SIG-M5 (cell line): ENCODE measurements around the gene SLC9A9.
"Not testable (repeated sequence)": the region's sequence is repeated elsewhere in the genome, so short reads cannot be mapped to it uniquely, and the experiment has no call there.

ENCODE experiments used
- DNase-seq: peaks from one replicate; lab custom pipeline; 2025; lab: John Stamatoyannopoulos, UW

Gene SLC9A9

DNA sequence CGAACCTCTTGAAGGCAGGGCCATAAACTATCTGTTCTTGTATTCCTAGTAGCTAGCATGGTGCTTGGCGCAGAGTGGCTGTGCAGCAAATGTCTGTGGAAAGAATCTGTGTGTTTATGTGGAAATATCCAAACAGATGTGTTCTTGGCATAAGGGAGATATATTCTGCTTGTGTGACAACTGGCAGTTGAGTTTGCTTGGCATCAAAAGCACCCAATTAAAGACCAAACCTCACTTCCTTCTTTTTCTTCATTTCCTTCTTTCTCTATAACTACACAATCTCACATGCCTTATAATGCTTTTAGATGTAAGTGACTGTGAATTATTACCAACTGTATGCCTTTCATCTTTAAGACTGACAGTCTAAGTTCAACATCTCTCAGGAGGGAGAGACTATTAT, 296.5 kb downstream of the SLC9A9 start:
- no peak for DNase-seq

DNA sequence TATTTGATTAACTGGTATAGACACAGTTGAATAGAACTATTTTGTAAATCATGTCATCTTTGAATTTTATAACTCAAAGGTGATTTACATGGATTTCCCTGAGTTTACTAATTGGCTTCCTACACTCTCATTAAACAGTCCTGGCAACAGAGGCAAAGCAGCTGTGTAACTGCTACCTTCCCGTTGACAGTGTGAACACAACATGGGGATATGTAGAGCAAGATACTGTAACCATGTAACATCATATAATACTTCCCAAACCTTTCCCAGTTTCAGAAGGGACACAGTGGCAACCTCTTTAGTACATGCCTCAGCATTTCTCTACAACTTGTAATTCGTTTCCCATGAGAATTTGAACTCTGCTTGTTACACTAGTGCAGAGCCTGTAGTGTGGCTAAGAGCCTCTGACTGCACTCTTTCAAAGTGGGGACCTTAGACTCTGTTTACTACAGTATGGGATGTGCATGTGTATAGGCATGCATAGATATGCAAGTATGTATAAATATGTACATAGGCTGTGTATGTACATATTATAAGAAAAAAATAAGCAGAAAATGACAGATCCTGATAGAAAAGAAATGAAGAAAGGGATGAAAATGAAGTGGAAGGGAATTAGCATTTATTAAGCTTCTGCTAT, 299.3 kb downstream of the SLC9A9 start:
- no peak for DNase-seq

DNA sequence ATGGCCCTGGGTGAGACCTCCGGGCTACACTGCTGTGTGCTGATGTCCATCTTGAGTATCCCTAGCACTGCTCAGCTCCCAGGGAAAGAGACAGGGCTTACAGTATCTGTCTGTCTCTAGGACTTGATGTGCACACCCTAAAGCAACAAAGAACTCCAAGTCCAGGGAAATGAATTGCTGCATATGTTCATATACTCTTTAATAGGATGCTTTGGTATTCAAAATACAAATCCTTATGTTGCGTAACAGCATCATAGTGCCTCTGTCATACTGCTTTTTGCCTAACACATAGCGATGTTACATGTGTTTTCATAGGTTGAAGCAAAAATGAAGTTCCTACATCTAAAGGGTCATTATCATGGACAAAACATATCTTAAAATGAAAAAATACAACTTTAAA, 299.9 kb downstream of the SLC9A9 start:
- DNase-seq: no peak

DNA sequence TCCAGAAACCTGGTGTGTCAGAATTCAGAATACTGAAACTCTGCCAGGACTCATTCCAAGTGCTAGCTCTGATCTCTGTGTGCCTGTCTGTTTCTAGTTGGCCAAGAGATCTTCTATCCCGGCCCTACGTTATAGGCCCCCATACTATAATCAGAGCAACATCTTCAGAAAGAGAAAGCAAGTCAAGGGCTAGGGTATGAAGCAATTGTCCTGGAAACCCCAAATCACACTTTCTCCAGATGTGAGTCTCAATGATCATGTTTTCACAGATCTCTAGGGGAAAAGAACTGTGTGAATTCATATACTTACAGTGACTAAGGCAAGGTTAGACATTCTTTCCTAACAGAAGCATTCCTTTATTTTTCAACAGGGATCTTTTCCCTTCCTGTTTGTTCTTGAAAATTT, 309.7 kb downstream of the SLC9A9 start:
- DNase-seq: no peak

DNA sequence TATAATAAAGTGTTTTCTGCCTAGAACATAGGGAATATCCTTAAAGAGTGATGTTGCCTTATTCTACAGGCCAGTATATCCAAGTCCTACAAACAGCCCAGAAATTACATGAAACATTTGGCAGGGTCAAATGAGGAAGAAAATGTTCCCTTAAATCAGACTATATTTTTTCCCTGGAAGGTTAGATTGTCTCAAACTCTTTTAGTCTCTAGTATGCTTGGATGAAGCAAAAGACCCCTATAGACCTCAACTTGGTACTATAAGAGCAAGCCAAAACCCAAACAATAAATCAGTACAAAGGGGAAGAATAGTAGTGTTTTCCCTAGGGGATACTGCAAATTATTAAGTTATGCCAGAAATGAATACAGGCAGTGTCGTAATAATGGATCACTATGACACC, 310.2 kb downstream of the SLC9A9 start:
- no peak for DNase-seq

DNA sequence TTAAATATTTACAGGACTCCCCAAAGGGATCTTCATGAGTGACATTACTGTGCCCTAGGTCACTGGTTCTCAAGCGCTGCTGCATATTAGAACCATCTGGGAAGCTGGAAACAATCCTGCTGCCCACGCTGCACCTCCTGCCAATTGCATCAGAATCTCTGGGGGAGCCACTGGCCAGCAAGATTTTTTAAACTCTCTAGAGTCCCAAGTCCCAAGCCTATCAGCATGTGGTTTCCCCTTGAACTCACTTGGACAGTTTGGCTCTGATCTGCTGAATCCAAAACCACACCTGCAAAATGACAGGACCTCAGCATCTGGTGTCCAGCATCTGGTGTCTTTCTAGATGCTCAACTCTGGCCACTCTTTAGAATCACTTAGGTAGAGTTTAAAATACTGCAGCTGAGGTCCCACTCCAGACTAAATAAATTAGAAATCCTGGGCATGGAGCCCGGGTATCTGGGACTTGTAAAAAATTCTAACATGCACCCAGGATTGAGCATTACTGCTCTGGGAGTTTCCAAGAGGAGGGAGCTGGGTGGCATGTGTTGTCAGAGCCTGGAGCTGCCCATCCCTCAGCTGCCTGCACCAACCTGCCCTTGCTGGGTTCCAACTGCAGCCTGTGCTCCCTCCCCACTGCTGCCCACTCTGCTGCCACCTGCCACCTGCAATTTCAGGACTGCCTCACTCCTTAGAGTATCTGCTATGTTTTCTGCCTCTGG, 311.3 kb downstream of the SLC9A9 start:
- DNase-seq: no peak

DNA sequence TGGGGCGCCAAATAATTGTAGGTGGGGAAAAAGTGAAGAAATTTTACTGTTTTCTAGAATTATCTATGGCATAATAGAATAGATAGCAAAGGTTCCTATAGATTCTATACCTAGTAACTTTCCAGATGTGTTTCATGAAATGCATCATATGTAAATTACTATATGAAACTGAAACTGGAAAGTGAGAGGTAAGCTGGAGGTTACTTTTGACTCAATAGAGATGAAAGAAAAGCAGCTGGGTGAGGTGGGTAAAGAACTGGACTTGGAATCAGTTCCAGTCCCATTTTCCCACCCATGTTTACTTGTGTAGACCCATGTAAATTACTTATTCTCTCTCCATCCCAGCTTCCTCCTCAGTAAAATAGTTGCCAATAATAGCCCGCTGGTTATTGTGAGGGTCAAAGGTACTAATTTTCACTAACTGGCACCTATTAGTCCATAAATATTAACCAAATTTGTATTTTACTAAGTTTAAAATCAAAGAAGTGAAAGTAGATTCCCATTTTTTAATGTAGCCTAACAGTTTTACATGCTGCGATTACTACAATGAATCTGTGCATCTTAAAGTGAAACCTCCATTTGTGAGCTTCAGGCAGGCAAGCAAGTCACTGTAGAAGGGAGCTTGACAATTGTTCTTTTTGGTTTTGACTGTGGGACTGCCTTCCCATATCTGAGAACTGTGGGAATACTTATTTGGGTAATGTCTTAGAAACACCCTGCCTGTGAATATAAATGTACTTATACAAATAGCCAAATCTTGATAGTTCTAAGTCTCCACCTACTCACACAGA, 312.1 kb downstream of the SLC9A9 start:
- no peak for DNase-seq

DNA sequence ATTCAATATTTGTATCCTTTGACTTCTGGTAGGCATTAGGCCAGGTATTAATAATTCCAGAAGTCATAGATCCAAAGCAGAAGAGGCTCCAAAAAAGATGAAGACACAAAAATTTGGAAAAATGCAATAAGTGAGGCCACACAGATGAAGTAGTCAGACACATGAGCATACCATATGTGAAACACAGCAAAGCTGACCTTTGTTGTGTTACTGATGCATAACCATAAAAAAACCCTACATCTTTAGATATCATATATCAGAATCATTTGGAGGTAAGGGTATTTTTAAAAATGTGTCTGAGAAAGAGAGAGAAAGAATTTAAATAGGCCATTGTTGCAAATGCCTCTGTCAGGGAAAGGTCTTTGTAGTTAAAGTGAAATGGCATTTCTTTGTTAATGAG, 314.9 kb downstream of the SLC9A9 start:
- DNase-seq: no peak

DNA sequence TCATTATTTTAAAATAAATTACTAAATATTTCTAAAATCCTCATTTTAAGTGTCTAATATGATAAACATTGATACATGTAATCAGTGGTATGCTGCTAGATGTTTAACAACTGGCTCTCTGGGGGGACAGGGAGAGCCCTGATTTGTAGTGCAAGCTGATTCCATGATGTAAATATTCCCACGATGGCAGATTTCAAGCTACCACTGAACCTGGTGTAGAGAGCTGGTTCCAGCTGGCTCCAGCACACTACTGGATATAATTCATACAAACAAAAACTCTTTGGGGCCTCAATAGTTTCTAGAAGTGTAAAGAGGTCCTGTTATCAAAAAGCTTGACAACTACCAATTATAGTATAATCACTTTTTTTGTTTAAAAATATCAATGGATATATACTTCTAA, 316.2 kb downstream of the SLC9A9 start:
- no peak for DNase-seq

DNA sequence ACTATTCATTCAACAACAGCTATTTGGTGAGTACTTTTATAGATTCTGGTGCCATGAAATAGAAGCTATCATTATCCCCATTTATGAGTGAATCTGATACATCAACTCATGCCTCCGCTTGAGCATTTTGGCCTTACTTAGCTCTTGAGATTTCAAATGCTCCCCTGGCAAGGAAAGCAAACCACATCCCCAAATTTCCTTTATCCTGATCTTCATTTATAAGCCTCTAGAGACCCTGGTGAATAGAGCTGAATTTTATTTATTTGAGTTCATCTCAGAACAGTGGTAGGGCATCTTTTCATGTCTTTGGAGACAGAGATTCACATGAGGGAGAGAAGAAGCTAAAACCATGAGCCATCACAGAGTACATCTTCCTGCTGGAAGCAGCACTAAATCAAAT, 317.2 kb downstream of the SLC9A9 start:
- DNase-seq: no peak

DNA sequence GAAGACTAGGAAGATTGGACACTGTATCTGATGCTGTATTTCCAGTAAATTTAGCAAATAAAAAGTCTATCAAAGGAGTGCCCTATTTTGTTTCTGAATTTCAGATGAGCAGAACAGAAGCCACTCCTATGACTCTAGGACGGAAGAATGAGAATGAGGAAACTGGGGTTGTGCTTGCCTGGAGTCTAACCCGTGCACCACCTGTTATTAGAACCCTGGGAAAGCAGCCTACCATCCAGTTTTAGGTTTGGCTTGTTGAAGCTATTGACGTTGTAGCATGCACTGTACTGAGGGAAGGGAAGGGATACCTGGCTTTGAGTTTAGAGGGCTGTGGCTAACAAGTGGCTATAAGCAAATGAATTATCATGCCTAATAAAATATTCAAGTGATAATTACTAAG, 318.5 kb downstream of the SLC9A9 start:
- no peak for DNase-seq

DNA sequence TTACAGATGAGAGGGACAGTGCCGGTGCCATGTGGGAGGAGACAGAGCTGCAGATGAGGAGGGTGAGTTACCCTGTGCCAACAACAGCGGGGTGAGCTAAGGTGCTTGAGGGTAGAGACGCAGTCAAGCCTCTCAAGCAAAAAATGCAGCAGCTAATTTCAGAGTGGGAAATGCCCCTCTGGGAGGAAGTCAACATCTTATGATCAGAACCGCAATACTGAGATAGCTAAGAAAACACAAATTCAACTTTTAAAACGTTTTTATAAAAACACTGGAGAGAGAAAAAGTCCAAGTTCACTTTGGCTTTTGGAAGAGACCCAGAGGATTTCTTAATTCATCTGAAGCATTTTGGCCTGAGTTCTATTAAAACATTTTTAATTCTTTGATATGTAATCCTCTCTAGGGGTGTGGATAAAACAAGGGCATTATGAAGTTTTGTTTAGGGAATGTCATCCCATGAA, 319.2 kb downstream of the SLC9A9 start:
- no peak for DNase-seq

DNA sequence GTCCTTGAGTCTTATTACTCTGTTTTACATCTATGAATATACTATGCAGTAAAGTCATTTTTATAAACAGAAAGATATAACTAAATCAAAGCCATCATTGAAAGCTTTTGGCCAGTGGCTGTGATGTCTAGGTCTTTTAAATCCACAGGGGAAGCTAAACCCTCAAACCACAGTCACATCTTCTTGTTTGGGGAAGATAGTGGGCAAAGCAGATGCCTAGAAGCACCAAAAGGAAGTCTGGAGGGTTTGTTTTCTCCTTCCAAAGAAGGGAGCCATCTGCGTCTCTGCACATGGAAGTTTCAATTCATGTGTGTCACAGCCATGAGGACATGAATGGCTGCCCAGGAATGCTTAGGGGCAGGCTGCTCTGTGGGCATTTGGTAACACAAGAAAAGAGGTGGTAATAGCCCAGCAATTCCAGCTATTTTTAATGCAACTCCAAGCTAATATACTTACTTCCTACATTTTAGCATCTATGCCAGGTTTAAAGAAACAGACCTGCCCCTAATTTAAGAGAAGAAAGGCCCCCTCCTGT, 322.2 kb downstream of the SLC9A9 start:
- no peak for DNase-seq

DNA sequence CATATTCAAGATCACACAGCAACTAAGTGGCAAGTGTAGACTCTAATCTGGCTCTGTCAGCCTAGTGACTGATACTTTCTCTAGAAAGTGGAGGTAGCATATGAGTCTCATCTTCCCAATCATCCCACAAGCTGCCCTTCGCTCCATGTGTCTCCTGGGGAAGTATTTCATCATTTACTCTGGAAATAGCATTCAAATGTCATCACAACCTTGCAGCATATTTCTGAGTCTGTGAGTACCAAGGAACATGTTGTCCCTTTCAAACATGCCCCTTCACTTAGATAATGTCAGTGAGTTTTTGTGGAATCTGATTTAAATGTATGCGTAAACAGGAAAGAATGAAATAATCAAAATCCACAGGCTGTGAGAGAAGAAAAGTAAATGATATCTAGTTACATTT, 322.9 kb downstream of the SLC9A9 start:
- no peak for DNase-seq

DNA sequence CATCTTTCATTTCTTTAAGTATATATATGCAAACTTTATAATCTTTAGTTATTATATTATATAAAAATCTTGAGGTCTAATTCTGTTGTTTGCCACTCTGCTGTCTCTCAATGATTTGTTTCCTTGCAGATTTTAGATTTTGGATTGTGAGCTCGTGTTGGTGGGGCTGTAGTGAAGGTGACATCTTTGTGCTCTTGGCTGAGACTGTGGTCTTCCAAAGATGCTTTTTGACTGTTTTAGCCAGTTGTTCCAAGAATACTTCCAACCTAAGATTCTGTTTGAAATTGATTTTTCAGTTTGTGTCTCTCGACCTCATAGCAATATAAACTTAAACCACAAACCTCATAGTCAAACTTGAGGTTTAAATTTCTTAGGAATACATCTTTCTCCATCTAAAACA, 326.5 kb downstream of the SLC9A9 start:
- DNase-seq: no peak

DNA sequence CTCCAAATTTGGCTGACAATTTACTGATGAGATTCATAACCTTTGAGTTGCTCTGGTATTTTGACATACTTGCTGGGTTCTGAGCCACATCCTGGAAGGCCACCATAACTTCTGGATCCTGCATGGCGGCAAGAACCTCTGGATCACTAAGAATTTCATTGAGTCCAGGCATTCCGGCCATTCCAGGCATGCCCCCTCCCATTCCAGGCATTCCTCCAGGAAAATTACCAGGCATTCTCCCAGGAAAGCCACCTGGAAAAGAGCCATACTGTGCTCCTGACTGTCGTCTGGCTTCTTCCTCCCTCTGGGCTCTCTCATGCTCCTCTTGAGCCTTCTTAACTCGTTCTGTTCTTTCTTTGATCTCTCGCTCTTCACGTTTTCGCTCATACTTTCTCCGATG, 331.1 kb downstream of the SLC9A9 start:
- not testable (repeated sequence) for DNase-seq

DNA sequence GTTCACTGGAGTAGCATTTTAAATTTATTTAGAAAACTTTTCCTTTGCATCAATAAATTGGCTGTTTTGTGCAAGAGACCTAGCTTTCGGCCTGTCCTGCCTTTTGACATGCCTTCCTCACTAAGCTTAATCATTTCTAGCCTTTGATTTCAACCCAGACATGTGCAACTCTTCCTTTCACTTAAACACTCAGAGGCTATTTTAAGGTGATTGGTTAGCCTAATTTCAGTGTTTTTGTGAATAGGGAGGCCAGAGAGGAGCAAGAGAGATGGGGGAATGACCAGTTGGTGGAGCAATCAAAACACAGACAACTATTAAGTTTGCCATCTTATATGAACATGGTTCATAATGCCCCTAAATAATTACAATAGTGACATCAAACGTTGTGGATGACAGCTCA, 333.4 kb downstream of the SLC9A9 start:
- DNase-seq: no peak

DNA sequence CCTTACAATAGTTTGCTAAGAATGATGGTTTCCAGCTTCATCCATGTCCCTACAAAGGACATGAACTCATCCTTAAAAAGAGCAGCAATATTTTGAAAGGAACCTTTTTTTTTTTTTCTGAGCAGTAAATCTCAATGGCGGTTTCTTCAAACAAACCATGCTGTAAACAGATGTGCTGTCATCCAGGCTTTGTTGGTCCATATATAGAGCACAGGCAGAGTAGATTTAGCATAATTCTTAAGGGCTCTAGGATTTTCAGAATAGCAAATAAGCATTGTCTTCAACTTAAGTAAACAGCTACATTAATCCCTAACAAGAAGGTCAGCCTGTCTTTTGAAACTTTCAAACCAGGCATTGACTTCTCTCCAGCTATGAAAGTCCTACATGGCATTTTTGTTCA, 334.2 kb downstream of the SLC9A9 start:
- no peak for DNase-seq

DNA sequence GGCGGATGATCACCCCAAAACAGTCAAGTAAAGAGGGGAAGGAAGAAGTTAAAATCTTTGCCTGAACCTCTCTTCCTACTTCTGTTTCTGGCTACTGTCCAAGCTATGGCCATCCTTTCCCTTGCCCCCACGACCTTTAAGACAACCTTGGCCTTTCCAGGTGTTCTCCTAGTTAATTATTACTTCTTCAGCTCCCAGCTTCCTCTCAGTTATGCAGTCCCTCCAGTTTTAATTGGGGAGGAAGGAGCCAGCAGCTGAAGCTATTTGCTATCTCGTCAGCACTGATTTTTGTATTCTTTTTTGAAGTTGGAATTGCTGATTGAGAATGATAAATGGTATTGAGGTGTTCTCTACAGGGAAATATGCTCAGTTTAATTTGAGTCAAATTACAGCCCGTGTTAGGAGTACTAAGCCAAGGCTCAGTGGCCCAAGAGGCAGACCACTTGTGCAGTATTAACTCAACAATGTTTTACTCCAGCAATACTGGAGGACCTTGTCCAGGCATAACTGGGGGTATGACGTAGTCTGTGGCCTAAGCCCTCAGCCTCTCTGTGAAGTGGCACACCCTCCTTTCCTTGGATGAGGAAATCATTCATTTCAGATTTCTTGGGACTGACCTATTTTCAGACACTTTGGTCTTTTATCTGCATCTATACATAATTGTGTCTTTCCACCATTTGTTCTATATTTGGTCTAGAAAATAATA, 336.9 kb downstream of the SLC9A9 start:
- DNase-seq: no peak

DNA sequence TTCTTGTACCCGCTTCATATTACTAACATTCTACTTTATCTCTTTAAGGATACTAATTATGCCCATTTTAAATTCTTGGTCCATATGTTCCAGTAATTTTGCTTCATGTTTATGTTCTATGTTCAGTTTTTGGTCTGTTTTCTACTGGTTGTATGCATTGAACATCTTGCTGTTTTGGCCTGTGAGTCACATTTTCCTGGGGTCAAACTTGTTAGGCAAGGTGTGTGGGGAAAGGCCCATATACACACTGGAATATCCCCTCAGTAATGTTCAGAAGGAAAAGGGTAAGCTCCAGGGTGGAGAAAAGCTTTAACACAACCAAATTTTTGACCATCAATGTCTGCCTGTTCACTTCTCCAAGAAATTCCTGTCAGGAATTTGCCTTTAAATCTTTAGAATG, 337.7 kb downstream of the SLC9A9 start:
- no peak for DNase-seq

DNA sequence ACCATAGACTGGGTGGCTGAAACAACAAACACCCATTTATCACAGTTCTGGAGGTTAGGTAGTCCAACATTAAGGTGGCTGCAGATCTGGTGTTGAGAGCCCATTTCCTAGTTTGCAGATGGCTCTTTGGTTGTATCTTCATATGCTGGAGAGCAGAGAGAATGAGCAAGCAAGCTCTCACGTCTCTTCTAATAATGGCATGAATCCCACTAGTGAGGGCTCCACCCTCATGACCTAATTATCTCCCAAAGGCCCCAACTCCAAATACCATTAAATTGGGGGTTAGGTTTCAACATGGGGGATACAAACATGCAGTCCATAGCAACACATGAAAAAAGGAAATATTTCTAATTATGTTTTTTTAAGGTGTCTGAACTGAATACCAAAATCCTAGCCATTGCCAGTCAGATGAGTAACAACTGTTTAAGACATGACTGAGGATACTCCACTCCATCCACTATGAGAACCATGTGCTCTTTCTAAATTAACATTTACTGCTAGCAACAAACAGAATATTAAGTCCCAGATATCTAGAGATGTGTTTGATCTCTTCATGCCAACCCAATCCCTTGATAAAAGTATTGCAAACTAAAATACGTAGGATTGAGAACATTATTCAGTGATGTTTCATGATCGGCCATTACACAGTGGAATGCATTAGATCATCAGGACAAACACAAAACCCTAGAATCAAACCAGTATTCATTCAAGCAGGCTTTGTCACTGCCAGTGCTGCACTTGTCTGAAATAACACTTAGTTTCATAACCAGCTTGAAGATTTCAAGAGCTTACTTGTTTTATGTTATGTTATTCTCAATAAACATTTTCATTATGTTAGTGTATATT, 340.3 kb downstream of the SLC9A9 start:
- no peak for DNase-seq
